K562 (cell line): ENCODE data around the gene RABGAP1L. TPM values are rescaled to one million over a fixed set of nuclear protein-coding genes. Genes with fewer than 3 reads are reported as not detected.

Source experiments
- ATAC-seq: fragments of 200-7000 bp; cut with Tn5 transposase; 3 replicates; pipeline ENCODE4 v1.9.1; 2020; ENCODE audit warnings: moderate library complexity
- BruUV-seq: library from RNA; stranded (reverse); fragments of 400-500 nt; replicated peaks from 2 replicates; lab custom pipeline; 2021; lab: Mats Ljungman, UMichigan
- CTCF ChIA-PET: fragments of 300-600 bp; formaldehyde crosslinking; extraction: SDS; loops from one replicate; lab custom pipeline; 2021; ENCODE audit warnings: low intra/inter-chr PET ratio; lab: Yijun Ruan, JAX
- POLR2A ChIA-PET: fragments of 300-600, 350-650 bp; sonication (Branson Sonifier 250); formaldehyde crosslinking; extraction: SDS; loops from one replicate; lab custom pipeline; 2021; ENCODE audit warnings: antibody characterized with exemption, inconsistent platforms; lab: Yijun Ruan, JAX
- DNase-seq, 4 experiments: peaks; one replicate each; pipeline versions ENCODE4 v3.0.0 to v3.0.0-alpha.2; 2011 to 2018; ENCODE audit warnings: low spot score in 3 of 4, mixed read lengths in 3 of 4; ENCODE audit errors: extremely low read depth in 1 of 4
- FAIRE-seq: peaks from 2 replicates; lab custom pipeline; 2011; peaks lifted over from hg19 to GRCh38; lab: Jason Lieb, UNC
- H2AFZ ChIP-seq: 2 replicates; pipeline ENCODE4 v1.6.0; 2011; ENCODE audit warnings: low read depth, low read length, control low read depth, inconsistent platforms
- H3K27ac ChIP-seq: fragments of 200-600 bp; 3 replicates; pipeline ENCODE4 v1.8.0; 2011; ENCODE audit warnings: low read depth, mild to moderate bottlenecking, control low read depth, inconsistent platforms, low read length, moderate library complexity, mixed read lengths; ENCODE audit errors: extremely low read depth
- H3K27me3 ChIP-seq, 2 experiments: fragments of 300-600 bp in 1 of 2; 2 replicates in 1 of 2; 3 replicates in 1 of 2; pipeline versions ENCODE4 v1.6.0 to v1.8.0; 2011; ENCODE audit warnings: inconsistent platforms in 2 of 2, low read length in 2 of 2, mild to moderate bottlenecking in 1 of 2, mixed read lengths in 1 of 2, moderate library complexity in 1 of 2; ENCODE audit not compliant: control insufficient read depth in 2 of 2, insufficient read depth in 2 of 2
- H3K36me3 ChIP-seq: fragments of 300-600 bp; 3 replicates; pipeline ENCODE4 v1.8.0; 2011; ENCODE audit warnings: mild to moderate bottlenecking, low read length, inconsistent platforms; ENCODE audit not compliant: control insufficient read depth, insufficient read depth
- H3K4me1 ChIP-seq, 2 experiments: fragments of 200-600 bp in 1 of 2; replicated peaks in 1 of 2; 2 replicates in 1 of 2; 3 replicates in 1 of 2; pipeline versions ENCODE4 v1.5.1 to v1.8.0; 2011; ENCODE audit warnings: inconsistent platforms in 2 of 2, low read length in 2 of 2, mild to moderate bottlenecking in 1 of 2, mixed read lengths in 1 of 2, moderate library complexity in 1 of 2; ENCODE audit not compliant: control insufficient read depth in 2 of 2, insufficient read depth in 2 of 2
- H3K4me2 ChIP-seq: 2 replicates; pipeline ENCODE4 v1.6.1; 2011; ENCODE audit warnings: low read length, control low read depth, inconsistent platforms, mixed read lengths; ENCODE audit not compliant: insufficient read depth
- H3K4me3 ChIP-seq: fragments of 200-600 bp; sonication (generic), shearing (Covaris generic); 2 replicates; pipeline ENCODE4 v1.5.1; 2016; ENCODE audit warnings: control low read depth, inconsistent platforms
- H3K79me2 ChIP-seq: fragments of 200-600 bp; 3 replicates; pipeline ENCODE4 v1.8.0; 2011; ENCODE audit warnings: low read length, inconsistent platforms; ENCODE audit not compliant: control insufficient read depth, insufficient read depth
- H3K9ac ChIP-seq, 2 experiments: 2 replicates each; pipeline versions ENCODE4 v1.6.0 to v1.6.1; 2011; ENCODE audit warnings: low read depth in 2 of 2, low read length in 2 of 2, control low read depth in 1 of 2, inconsistent platforms in 1 of 2, mild to moderate bottlenecking in 1 of 2, mixed read lengths in 1 of 2; ENCODE audit not compliant: insufficient read depth in 1 of 2
- H3K9me1 ChIP-seq: one replicate; pipeline ENCODE4 v1.6.0; 2011; ENCODE audit warnings: inconsistent platforms, mild to moderate bottlenecking, low read length, moderate library complexity; ENCODE audit not compliant: control insufficient read depth, insufficient read depth
- H3K9me3 ChIP-seq: replicated peaks from 2 replicates; pipeline ENCODE4 v1.5.1; 2011; ENCODE audit warnings: low read depth, low read length, inconsistent platforms; ENCODE audit not compliant: control insufficient read depth, insufficient read depth
- H4K20me1 ChIP-seq: replicated peaks from 2 replicates; pipeline ENCODE4 v1.6.1; 2011; ENCODE audit warnings: low read length, inconsistent platforms, mixed read lengths; ENCODE audit not compliant: control insufficient read depth, insufficient read depth
- ATF2 ChIP-seq: sonication (generic); formaldehyde crosslinking; IDR thresholded peaks from 2 replicates; pipeline ENCODE4 v1.8.1; 2022; ENCODE audit warnings: missing genetic modification reagents
- CBX5 ChIP-seq: IDR thresholded peaks from 2 replicates; pipeline ENCODE4 v1.6.1; 2014; ENCODE audit warnings: low read depth, borderline replicate concordance
- ETV1 ChIP-seq: fragments of 450-650 bp; conservative IDR thresholded peaks from 2 replicates; pipeline ENCODE4 v1.6.1; 2016; ENCODE audit warnings: missing genetic modification characterization, control low read depth, low read depth, missing compliant biosample characterization
- KDM1A ChIP-seq, 2 experiments: fragments of 450-650 bp; IDR thresholded peaks; 2 replicates each; pipeline ENCODE4 v1.6.1; 2016; ENCODE audit warnings: mild to moderate bottlenecking in 2 of 2
- LARP7 ChIP-seq: fragments of 450-650 bp; IDR thresholded peaks from 2 replicates; pipeline ENCODE4 v1.6.1; 2016
- MBD2 ChIP-seq: sonication (generic); IDR thresholded peaks from 2 replicates; pipeline ENCODE4 v1.6.1; 2016; ENCODE audit warnings: low read depth, borderline replicate concordance
- MECOM ChIP-seq: fragments of 250-450 bp; sonication (Bioruptor Pico); IDR thresholded peaks from 2 replicates; pipeline ENCODE4 v1.8.0; 2022; ENCODE audit warnings: inconsistent platforms
- MIER1 ChIP-seq: fragments of 450-650 bp; IDR thresholded peaks from 2 replicates; pipeline ENCODE4 v1.6.1; 2016; ENCODE audit warnings: antibody characterized with exemption, mild to moderate bottlenecking, low read depth
- RBM34 ChIP-seq: fragments of 200-400 bp; formaldehyde crosslinking; IDR thresholded peaks from 2 replicates; pipeline ENCODE4 v1.6.1; 2018; ENCODE audit warnings: low read length, borderline replicate concordance; ENCODE audit not compliant: insufficient read depth
- RHOXF2B ChIP-seq: fragments of 250-450 bp; sonication (Bioruptor Pico); conservative IDR thresholded peaks from 2 replicates; pipeline ENCODE4 v1.5.1; 2021
- SRSF9 ChIP-seq: fragments of 200-400 bp; formaldehyde crosslinking; IDR thresholded peaks from 2 replicates; pipeline ENCODE4 v1.6.1; 2017; ENCODE audit warnings: low read depth, low read length, borderline replicate concordance
- TAL1 ChIP-seq: fragments of 450-650 bp; IDR thresholded peaks from 2 replicates; pipeline ENCODE4 v1.6.1; 2016; ENCODE audit warnings: mild to moderate bottlenecking
- THRB ChIP-seq: fragments of 450-650 bp; formaldehyde crosslinking; conservative IDR thresholded peaks from 2 replicates; pipeline ENCODE4 v1.4.0; 2022; ENCODE audit warnings: mild to moderate bottlenecking, missing genetic modification characterization
- U2AF1 ChIP-seq: fragments of 200-400 bp; formaldehyde crosslinking; optimal IDR thresholded peaks from 2 replicates; pipeline ENCODE3; 2017; ENCODE audit warnings: mild to moderate bottlenecking, low read depth, low read length, moderate library complexity
- XRCC5 ChIP-seq: fragments of 200-400 bp; formaldehyde crosslinking; IDR thresholded peaks from 2 replicates; pipeline ENCODE4 v1.6.1; 2017; ENCODE audit warnings: low read depth, mild to moderate bottlenecking, low read length
- ZNF146 ChIP-seq: IDR thresholded peaks from one replicate; pipeline ENCODE4 v1.6.1; 2018; ENCODE audit warnings: missing compliant biosample characterization; ENCODE audit not compliant: unreplicated experiment
- ZNF778 ChIP-seq: fragments of 450-650 bp; formaldehyde crosslinking; IDR thresholded peaks from 2 replicates; pipeline ENCODE4 v1.4.0; 2020; ENCODE audit warnings: mild to moderate bottlenecking, moderate library complexity
- WGBS: fragments of 100-300 bp; shearing (Covaris generic); methylation state at CpG from one replicate; pipeline ENCODE4 v1.1.6; 2016; ENCODE audit warnings: low coverage, mixed read lengths; ENCODE audit not compliant: insufficient coverage; ENCODE audit errors: missing lambda C conversion rate; 5-methylcytosine and 5-hydroxymethylcytosine counted together
- in situ Hi-C: fragments of 300-500 bp; cut with MboI; formaldehyde crosslinking; loops from 4 replicates; pipeline ENCODE4 v1.15.0; 2018; ENCODE audit warnings: inconsistent platforms, mixed read lengths
- intact Hi-C: fragments of 100-400 bp; cut with micrococcal nuclease; formaldehyde crosslinking; loops from 2 replicates; pipeline ENCODE4 v1.14.2; 2022
- polyA plus RNA-seq, 8 experiments: library from polyadenylated mRNA; depleted of rRNA in 4 of 8; stranded (reverse) in 5 of 8; unstranded in 3 of 8; fragments of >200 nt; fragmentation: Nextera tagmentation in 2 of 8; fragmentation: Illumina TruSeq in 1 of 8; extraction: Ambion mirVana in 2 of 8; extraction: Trizol in 1 of 8; gene quantifications; 2 replicates each; pipeline versions ENCODE4 v1.2.1 to v1.2.3, GENCODE V29; 2011 to 2014; ENCODE audit warnings: inconsistent platforms in 1 of 8, missing spikeins in 1 of 8
- total RNA-seq, 7 experiments: library from RNA; depleted of rRNA in 6 of 7; stranded (reverse); fragments of >200 nt in 6 of 7; fragmentation: Illumina TruSeq in 2 of 7; extraction: Trizol in 2 of 7; gene quantifications; 2 replicates each; pipeline versions ENCODE4 v1.2.1 to v1.2.3, GENCODE V29; 2011 to 2021; ENCODE audit warnings: low replicate concordance in 1 of 7
- TF ChIP-seq, protein P1 (sequence below): fragments of 250-450 bp; sonication (Bioruptor Pico); IDR thresholded peaks from 2 replicates; pipeline ENCODE4 v1.5.0; 2022; ENCODE audit warnings: mild to moderate bottlenecking

RABGAP1L gene
- total and polyA plus RNA-seq, 9 of the 15 experiments (the other 6 are each of a cell fraction or from before 2014, with no cell fraction given): 16.5 to 44.9 (median 26.7) TPM

DNA sequence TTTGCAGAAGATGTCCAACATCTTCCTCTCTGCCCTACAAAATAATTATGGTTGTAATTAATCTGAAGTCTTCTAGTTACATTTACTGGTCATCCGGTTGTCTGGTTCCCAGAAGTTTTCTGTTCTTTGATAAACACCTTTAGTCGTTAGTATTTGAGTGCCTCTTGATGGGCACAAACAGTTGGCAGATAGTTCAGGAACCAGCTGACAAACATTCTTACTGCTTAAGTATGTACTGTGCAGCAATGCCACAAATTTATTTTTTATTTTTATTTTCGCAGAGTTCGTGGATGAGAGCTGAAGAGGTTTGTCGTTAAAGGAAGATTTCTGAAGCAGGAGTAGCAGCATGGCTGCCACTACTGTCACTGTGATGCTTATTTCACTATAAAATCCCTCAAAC, 84.7 kb downstream of the RABGAP1L start:
- no peaks in the 10 kb centered on the region for H3K9me1 ChIP-seq
- no peak for TF ChIP-seq U2AF1
- no peak for TF ChIP-seq XRCC5
- TF ChIP-seq MECOM (CRISPR knock-in tag): no peak
- no peak for TF ChIP-seq KDM1A (IDR thresholded peaks at IDR 0.05)
- no peak for TF ChIP-seq ATF2
- TF ChIP-seq THRB (CRISPR knock-in tag): no peak
- no peak for TF ChIP-seq SRSF9
- TF ChIP-seq LARP7: no peak
- no peak for TF ChIP-seq RBM34
- no peak for TF ChIP-seq CBX5
- TF ChIP-seq MBD2: no peak
- TF ChIP-seq, protein P1, sequence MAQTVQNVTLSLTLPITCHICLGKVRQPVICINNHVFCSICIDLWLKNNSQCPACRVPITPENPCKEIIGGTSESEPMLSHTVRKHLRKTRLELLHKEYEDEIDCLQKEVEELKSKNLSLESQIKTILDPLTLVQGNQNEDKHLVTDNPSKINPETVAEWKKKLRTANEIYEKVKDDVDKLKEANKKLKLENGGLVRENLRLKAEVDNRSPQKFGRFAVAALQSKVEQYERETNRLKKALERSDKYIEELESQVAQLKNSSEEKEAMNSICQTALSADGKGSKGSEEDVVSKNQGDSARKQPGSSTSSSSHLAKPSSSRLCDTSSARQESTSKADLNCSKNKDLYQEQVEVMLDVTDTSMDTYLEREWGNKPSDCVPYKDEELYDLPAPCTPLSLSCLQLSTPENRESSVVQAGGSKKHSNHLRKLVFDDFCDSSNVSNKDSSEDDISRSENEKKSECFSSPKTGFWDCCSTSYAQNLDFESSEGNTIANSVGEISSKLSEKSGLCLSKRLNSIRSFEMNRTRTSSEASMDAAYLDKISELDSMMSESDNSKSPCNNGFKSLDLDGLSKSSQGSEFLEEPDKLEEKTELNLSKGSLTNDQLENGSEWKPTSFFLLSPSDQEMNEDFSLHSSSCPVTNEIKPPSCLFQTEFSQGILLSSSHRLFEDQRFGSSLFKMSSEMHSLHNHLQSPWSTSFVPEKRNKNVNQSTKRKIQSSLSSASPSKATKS (CRISPR knock-in tag): no peak
- no peak for TF ChIP-seq ZNF146 (CRISPR knock-in tag)
- no peak for TF ChIP-seq ZNF778 (CRISPR knock-in tag)
- no peak for TF ChIP-seq ETV1 (tag)
- no peak for TF ChIP-seq MIER1
- no peak for TF ChIP-seq TAL1
- no peak for TF ChIP-seq RHOXF2B (CRISPR knock-in tag)
- FAIRE-seq: no peak
- in situ Hi-C loops: no loop called here
- H3K27me3 ChIP-seq: no peaks in the 10 kb centered on the region
- H3K4me2 ChIP-seq: no peak overlapping the region
- no peaks in the 10 kb centered on the region for H4K20me1 ChIP-seq
- H3K9ac ChIP-seq: no peak overlapping the region
- H3K9me3 ChIP-seq: no peaks in the 10 kb centered on the region
- intact Hi-C loops: no loop called here
- no peaks in the 10 kb centered on the region; the same call in 2 of the 3 replicates for H3K79me2 ChIP-seq
- H3K4me1 ChIP-seq: peaks cover 0 to 1% of the 10 kb centered on the region in 2 experiments; a peak in 1 of 5 replicates
- H3K4me3 ChIP-seq: no peak overlapping the region
- H2AFZ ChIP-seq: no peak overlapping the region
- 84% methylated on average over 5 of the region's 5 CpGs for WGBS
- BruUV-seq: no TSS peak
- ChIA-PET CTCF (no interaction called here), POLR2A (no interaction called here)
- no peak for ATAC-seq
- no peak for DNase-seq
- no peak overlapping the region for H3K27ac ChIP-seq
- peaks cover 39% of the 10 kb centered on the region for H3K36me3 ChIP-seq
